ENCODE data around the gene ITGA2B.
"Not testable (repeated sequence)": the region's sequence is repeated elsewhere in the genome, so short reads cannot be mapped to it uniquely, and the experiment has no call there.

ITGA2B gene

GRCh38 chr17:44333371-44333770 lies 56.1 kb downstream of the ITGA2B start:
- no peak for DNase-seq (ENCODE audit: low read depth in 4 of 4, low spot score in 1 of 4)

GRCh38 chr17:44331249-44331760 lies 58.1 kb downstream of the ITGA2B start:
- DNase-seq (ENCODE audit: low read depth in 4 of 4, low spot score in 1 of 4): peak in 2 of 4 experiments; percentile 48 to 63

DNA sequence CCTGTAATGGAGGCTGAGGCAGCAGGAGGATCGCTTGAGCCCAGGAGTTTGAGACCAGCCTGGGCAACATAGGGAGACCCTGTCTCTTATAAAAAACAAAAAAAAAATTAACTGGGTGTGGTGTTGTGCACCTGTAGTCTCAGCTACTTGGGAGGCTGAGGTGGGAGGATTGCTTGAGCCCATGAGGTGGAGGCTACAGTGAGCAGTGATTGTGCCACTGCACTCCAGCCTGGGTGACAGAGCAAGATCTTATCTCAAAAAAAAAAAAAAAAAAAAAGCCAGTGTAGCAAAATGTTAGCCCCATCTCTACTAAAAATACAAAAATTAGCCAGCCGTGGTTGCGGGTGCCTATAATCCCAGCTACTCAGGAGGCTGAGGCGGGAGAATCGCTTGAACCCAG lies 59.2 kb downstream of the ITGA2B start:
- not testable (repeated sequence) for DNase-seq (ENCODE audit: low read depth in 4 of 4, low spot score in 1 of 4)

DNA sequence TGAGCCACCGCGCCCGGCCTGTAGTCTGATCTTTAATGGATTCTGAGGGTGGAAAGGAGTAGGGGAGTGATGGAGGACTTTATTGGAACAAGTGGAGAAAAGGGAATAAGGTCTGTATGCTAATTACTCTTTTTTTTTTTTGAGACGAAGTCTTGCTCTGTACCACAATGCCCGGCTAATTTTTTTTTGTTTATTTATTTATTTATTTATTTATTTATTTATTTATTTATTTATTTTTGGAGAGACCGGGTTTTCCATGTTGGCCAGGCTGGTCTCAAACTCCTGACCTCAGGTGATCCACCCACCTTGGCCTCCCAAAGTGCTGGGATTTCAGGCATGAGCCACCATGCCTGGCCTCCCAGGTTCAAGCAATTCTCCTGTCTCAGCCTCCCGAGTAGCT lies 59.9 kb downstream of the ITGA2B start:
- DNase-seq (ENCODE audit: low read depth in 4 of 4, low spot score in 1 of 4): not testable (repeated sequence)

GRCh38 chr17:44327715-44328449 lies 61.6 kb downstream of the ITGA2B start:
- DNase-seq (ENCODE audit: low read depth in 4 of 4, low spot score in 1 of 4): no peak

GRCh38 chr17:44326861-44327444 lies 62.5 kb downstream of the ITGA2B start:
- DNase-seq (ENCODE audit: low read depth in 4 of 4, low spot score in 1 of 4): peak; percentile 63 to 89 (median 84)

DNA sequence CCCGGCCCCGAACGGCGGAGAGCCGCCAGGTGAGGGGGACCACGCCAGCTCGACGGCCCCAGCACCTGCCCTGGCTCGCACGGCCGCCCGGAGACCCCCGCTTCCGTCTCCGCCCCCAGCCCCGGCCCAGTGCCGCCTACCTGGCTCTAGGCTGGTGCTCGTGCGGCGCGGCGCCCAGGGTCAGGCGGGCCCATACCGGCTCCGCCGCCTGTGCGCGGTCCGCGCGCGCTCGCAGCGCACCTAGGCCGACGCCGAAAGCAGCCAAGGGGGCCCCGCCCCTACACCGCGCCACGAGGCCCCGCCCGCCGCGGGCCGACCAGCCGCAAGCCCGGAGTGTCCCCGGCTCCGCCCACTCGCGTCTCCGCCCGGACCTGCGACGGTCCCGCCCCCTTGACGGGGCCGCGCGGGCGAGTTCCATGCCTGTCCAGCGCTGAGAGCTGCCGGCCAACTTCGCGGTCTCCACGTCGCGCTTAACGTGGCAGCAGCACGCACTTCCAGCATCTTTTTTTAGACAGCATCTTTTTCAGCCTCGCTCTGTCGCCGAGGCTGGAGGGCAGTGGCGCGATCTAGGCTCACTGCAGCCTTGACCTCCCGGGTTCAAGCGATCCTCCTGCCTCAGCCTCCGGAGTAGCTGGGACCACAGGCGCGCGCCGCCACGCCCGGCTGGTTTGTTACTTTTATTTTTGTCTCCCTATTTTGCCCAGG lies 64.7 kb downstream of the ITGA2B start, which contains the start of gene SLC25A39:
Gene SLC25A39 (minus strand): TSS at position 253 of the 705 bp plus-strand sequence. CDS start 1,261 bp downstream, outside the sequence.
- DNase-seq (ENCODE audit: low read depth in 4 of 4, low spot score in 1 of 4): peak; percentile 81 to 94 (median 90)

DNA sequence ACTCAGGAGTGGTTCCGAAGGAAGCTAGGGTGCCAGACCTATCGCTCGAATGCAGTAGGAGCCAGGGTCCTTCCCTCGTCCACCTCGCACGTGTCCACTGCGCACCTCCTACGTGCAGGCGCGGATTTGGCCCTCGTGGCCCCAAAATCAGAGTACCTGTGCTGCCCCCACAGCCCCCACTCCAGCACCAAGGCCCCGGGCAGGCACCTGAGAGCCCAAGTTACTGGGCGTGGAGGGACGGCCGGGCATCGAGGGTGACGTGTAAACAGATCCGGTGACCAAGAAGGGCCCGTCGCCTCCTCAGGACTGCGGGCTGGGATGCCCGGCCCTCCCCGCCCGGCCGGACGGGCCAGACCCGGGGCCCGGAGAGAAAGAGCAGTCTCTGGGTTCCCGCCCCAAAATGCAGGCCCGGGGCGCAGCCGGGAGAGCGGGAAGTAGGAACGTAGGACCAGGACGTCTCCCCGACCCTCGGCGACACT lies 65.3 kb downstream of the ITGA2B start:
- DNase-seq (ENCODE audit: low read depth in 4 of 4, low spot score in 1 of 4): no peak

DNA sequence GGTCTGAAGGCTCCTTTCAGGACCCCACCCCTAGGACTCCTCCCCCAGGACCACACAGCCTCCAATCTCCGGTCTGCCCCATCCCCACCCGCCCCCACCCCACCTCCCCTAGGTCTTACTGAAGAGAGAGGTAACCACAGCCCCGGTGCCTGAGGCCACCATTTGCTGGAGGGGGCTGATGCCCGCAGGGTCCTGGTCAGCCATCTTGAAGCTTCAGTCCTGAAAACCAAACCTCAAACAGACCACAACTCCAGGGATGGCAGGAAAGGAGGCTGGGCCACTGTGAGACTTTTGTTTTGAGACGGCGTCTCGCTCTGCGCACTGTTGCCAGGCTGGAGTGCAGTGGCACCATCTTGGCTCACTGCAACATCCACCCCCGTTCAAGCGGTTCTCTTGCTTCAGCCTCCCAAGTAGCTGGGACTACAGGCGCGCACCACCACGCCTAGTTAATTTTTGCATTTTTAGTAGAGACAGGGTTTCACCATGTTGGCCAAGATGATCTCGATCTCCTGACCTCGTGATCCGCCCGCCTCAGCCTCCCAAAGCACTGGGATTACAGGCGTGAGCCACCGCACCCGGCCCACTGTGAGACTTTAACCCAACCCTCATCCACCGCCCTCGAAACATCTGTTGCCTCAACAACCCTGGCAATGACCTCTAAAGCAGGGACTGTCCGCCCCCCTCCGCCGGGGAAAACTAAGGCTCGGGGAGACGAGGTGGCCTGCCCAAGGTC lies 65.9 kb downstream of the ITGA2B start:
- no peak for DNase-seq (ENCODE audit: low read depth in 4 of 4, low spot score in 1 of 4)

DNA sequence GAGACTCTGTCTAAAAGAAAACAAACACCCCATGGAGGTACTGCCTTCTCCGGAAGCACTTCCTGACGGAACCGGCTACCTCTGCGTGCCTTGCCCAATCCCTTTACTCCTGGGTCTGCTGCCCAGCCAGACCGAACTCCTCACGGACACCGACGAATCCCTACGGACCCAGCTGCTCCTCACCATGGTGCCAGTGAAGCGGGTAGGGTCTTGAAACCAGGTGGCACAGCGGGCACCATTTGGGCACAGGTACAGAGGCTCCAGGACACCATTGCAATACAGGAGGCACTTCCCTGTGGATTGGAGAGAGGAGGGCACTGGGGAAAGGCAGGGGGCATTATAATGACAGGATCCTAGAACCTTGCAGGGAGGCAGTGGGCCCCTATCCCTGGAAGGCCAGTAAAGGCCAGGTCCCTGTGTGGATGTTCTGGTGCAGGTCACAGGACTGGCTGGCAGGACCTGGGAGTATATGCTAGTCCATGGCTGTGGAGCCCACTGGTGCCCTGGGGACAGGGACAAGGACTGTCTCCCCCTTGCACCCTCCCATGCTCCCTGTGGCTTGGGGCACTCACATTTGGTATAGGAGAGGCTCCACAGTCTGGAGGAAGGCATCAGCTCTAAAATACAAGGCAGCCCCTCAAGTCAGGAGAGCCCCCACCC lies 67.1 kb downstream of the ITGA2B start:
- DNase-seq (ENCODE audit: low read depth in 4 of 4, low spot score in 1 of 4): no peak

Data from stimulated activated CD4-positive, alpha-beta T cell treated with anti-CD3 and anti-CD28 coated beads, Interleukin-1b, Interleukin-23, amount 100 ng/mL, for 24 hours (primary cell).